Fibroblast of skin of back (primary cell): ENCODE results near the gene RBCK1.
"Not testable (repeated sequence)": the region's sequence is repeated elsewhere in the genome, so short reads cannot be mapped to it uniquely, and the experiment has no call there.

Experiments
- DNase-seq: peaks from one replicate; pipeline ENCODE4 v3.0.0-alpha.2; 2013

The RBCK1 gene

GRCh38 chr20:376089-376488 is 32.0 kb upstream of the RBCK1 start:
- no peak for DNase-seq

GRCh38 chr20:376750-377149 is 31.3 kb upstream of the RBCK1 start:
- DNase-seq, result no peak

- DNase-seq, result not testable (repeated sequence)
Measured at GRCh38 chr20:377578-377977, 30.5 kb upstream of the RBCK1 start.

- DNase-seq, result no peak
Measured at GRCh38 chr20:378961-379336, 29.1 kb upstream of the RBCK1 start.

- peak; percentile 72 for DNase-seq
Measured at GRCh38 chr20:380763-381580, 27.1 kb upstream of the RBCK1 start.

GRCh38 chr20:381581-382290 is 26.4 kb upstream of the RBCK1 start:
- peak; percentile 86 for DNase-seq

- no peak for DNase-seq
Measured at GRCh38 chr20:382291-383115, 25.6 kb upstream of the RBCK1 start.

GRCh38 chr20:383889-384288 is 24.2 kb upstream of the RBCK1 start:
- no peak for DNase-seq

GRCh38 chr20:384723-385122 is 23.4 kb upstream of the RBCK1 start:
- DNase-seq, result no peak

GRCh38 chr20:385448-385847 is 22.7 kb upstream of the RBCK1 start:
- no peak for DNase-seq

- not testable (repeated sequence) for DNase-seq
Measured at GRCh38 chr20:386634-387033, 21.5 kb upstream of the RBCK1 start.

GRCh38 chr20:387520-387919 is 20.6 kb upstream of the RBCK1 start:
- no peak for DNase-seq

- DNase-seq, result no peak
Measured at GRCh38 chr20:388034-388994, 19.8 kb upstream of the RBCK1 start.

- DNase-seq, result no peak
Measured at GRCh38 chr20:389220-389619, 18.9 kb upstream of the RBCK1 start.

- no peak for DNase-seq
Measured at GRCh38 chr20:391041-391711, 16.9 kb upstream of the RBCK1 start.

GRCh38 chr20:393296-393695 is 14.8 kb upstream of the RBCK1 start:
- not testable (repeated sequence) for DNase-seq

GRCh38 chr20:396252-396618 is 11.9 kb upstream of the RBCK1 start:
- DNase-seq, result no peak

- no peak for DNase-seq
Measured at GRCh38 chr20:396619-397431, 11.3 kb upstream of the RBCK1 start.

GRCh38 chr20:397432-398237 is 10.5 kb upstream of the RBCK1 start:
- no peak for DNase-seq
